PC-9 (cell line): ENCODE data around the gene SLFNL1. TPM values are rescaled to one million over a fixed set of nuclear protein-coding genes. Genes with fewer than 3 reads are reported as not detected.

Source experiments
- BruUV-seq: library from RNA; stranded (reverse); fragments of 400-500 nt; replicated peaks from 2 replicates; lab custom pipeline; 2021; lab: Mats Ljungman, UMichigan
- CTCF ChIA-PET: fragments of 300-600 bp; sonication (Branson Sonifier 250); formaldehyde crosslinking; loops from one replicate; lab custom pipeline; 2022; ENCODE audit warnings: antibody characterized with exemption; lab: Charles Lee
- POLR2A ChIA-PET: fragments of 300-600 bp; sonication (Branson Sonifier 250); formaldehyde crosslinking; loops from one replicate; lab custom pipeline; 2022; ENCODE audit warnings: antibody characterized with exemption; ENCODE audit not compliant: unreplicated experiment; lab: Charles Lee
- DNase-seq, 2 experiments: peaks; one replicate each; pipeline versions ENCODE4 v3.0.0 to v3.0.0-alpha.2; 2015 to 2022; ENCODE audit warnings: mixed read lengths in 1 of 2
- H2AFZ ChIP-seq: fragments of 200-600 bp; sonication (generic); 2 replicates; pipeline ENCODE4 v1.8.1; 2017; ENCODE audit warnings: antibody characterized with exemption
- H3F3A ChIP-seq: fragments of 200-600 bp; sonication (generic); 2 replicates; pipeline ENCODE4 v1.8.1; 2017; ENCODE audit warnings: antibody characterized with exemption, mild to moderate bottlenecking, low read depth; ENCODE audit not compliant: insufficient read depth
- H3K27ac ChIP-seq: fragments of 200-600 bp; sonication (generic); 2 replicates; pipeline ENCODE4 v1.6.1; 2016; ENCODE audit warnings: mixed run types
- H3K27me3 ChIP-seq: fragments of 200-600 bp; sonication (generic); 2 replicates; pipeline ENCODE4 v1.6.1; 2016; ENCODE audit warnings: low read depth, mixed run types; ENCODE audit not compliant: insufficient read depth
- H3K36me3 ChIP-seq: fragments of 200-600 bp; sonication (generic); 2 replicates; pipeline ENCODE4 v1.6.1; 2016; ENCODE audit warnings: low read depth, mixed run types
- H3K4me1 ChIP-seq: fragments of 200-600 bp; sonication (generic); replicated peaks from 2 replicates; pipeline ENCODE4 v1.6.1; 2016; ENCODE audit warnings: mixed run types; ENCODE audit not compliant: insufficient read depth
- H3K4me2 ChIP-seq: fragments of 200-600 bp; sonication (generic); 2 replicates; pipeline ENCODE4 v1.6.1; 2017; ENCODE audit warnings: mixed run types
- H3K4me3 ChIP-seq: fragments of 200-600 bp; sonication (generic); 2 replicates; pipeline ENCODE4 v1.6.1; 2016; ENCODE audit warnings: mixed run types
- H3K79me2 ChIP-seq: fragments of 200-600 bp; sonication (generic); 2 replicates; pipeline ENCODE4 v1.6.1; 2017; ENCODE audit warnings: low read depth, mixed run types
- H3K9me2 ChIP-seq: fragments of 200-600 bp; sonication (generic); 2 replicates; pipeline ENCODE4 v1.8.1; 2017; ENCODE audit warnings: mild to moderate bottlenecking; ENCODE audit not compliant: insufficient read depth
- H3K9me3 ChIP-seq: fragments of 200-600 bp; sonication (generic); 2 replicates; pipeline ENCODE4 v1.8.1; 2016; ENCODE audit warnings: low read depth; ENCODE audit not compliant: insufficient read depth
- H4K20me1 ChIP-seq: fragments of 200-600 bp; sonication (generic); 2 replicates; pipeline ENCODE4 v1.8.1; 2017; ENCODE audit not compliant: insufficient read depth
- EZH2 ChIP-seq: fragments of 200-600 bp; sonication (generic); IDR thresholded peaks from 2 replicates; pipeline ENCODE4 v1.8.0; 2017; ENCODE audit warnings: antibody characterized with exemption, low read depth
- intact Hi-C: fragments of 100-400 bp; cut with micrococcal nuclease; formaldehyde crosslinking; loops from one replicate; pipeline ENCODE4 v1.10.0; 2022; ENCODE audit not compliant: unreplicated experiment
- total RNA-seq: library from RNA; stranded (reverse); gene quantifications from 2 replicates; pipeline ENCODE4 v1.2.3, GENCODE V29; 2021
- TF ChIP-seq, protein P1 (sequence below): fragments of 200-600 bp; sonication (generic); conservative IDR thresholded peaks from 2 replicates; pipeline ENCODE4 v1.6.1; 2017; ENCODE audit warnings: mixed run types, antibody characterized with exemption, mild to moderate bottlenecking, moderate library complexity

The SLFNL1 gene
- total RNA-seq, 1 experiment from 2014 or later: 0.41 TPM

GRCh38 chr1:40977716-40978115 is 43.8 kb downstream of the SLFNL1 start:
- Histone ChIP-seq H3K4me3 (no peak overlapping the region), H3K9me2 (no peaks in the 10 kb centered on the region), H2AFZ (no peak overlapping the region), H4K20me1 (peaks cover 18% of the 10 kb centered on the region), H3K36me3 (0 out of 2 replicates have a peak, but pooled peaks cover 7% of the 10 kb centered on the region), H3F3A (peaks cover 20% of the 10 kb centered on the region), H3K27me3 (no peaks in the 10 kb centered on the region), H3K4me2 (no peak overlapping the region), H3K9me3 (no peaks in the 10 kb centered on the region), H3K27ac (no peak overlapping the region), H3K4me1 (peaks cover 22% of the 10 kb centered on the region), H3K79me2 (peaks cover 27% of the 10 kb centered on the region)
- ChIA-PET POLR2A (interaction anchor here (0.5 to 1.3 kb wide), 4 partner anchors 9 to 220 kb away, joined by 4 to 8 read pairs (median 5); partner anchors contain the start of gene CITED4), CTCF (interaction anchor here (1.0 kb wide), 1 partner anchor 25 kb away, joined by 3 read pairs; no protein-coding TSS in a partner anchor)
- peak in 1 of 2 experiments; percentile 37 for DNase-seq
- intact Hi-C loops: loop anchor here (1.0 kb wide), 4 partner anchors 9 to 115 kb away; partner anchors contain the start of gene CITED4
- BruUV-seq: no TSS peak
- no peak for TF ChIP-seq EZH2
- TF ChIP-seq, protein P1, sequence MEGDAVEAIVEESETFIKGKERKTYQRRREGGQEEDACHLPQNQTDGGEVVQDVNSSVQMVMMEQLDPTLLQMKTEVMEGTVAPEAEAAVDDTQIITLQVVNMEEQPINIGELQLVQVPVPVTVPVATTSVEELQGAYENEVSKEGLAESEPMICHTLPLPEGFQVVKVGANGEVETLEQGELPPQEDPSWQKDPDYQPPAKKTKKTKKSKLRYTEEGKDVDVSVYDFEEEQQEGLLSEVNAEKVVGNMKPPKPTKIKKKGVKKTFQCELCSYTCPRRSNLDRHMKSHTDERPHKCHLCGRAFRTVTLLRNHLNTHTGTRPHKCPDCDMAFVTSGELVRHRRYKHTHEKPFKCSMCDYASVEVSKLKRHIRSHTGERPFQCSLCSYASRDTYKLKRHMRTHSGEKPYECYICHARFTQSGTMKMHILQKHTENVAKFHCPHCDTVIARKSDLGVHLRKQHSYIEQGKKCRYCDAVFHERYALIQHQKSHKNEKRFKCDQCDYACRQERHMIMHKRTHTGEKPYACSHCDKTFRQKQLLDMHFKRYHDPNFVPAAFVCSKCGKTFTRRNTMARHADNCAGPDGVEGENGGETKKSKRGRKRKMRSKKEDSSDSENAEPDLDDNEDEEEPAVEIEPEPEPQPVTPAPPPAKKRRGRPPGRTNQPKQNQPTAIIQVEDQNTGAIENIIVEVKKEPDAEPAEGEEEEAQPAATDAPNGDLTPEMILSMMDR: no peak

DNA sequence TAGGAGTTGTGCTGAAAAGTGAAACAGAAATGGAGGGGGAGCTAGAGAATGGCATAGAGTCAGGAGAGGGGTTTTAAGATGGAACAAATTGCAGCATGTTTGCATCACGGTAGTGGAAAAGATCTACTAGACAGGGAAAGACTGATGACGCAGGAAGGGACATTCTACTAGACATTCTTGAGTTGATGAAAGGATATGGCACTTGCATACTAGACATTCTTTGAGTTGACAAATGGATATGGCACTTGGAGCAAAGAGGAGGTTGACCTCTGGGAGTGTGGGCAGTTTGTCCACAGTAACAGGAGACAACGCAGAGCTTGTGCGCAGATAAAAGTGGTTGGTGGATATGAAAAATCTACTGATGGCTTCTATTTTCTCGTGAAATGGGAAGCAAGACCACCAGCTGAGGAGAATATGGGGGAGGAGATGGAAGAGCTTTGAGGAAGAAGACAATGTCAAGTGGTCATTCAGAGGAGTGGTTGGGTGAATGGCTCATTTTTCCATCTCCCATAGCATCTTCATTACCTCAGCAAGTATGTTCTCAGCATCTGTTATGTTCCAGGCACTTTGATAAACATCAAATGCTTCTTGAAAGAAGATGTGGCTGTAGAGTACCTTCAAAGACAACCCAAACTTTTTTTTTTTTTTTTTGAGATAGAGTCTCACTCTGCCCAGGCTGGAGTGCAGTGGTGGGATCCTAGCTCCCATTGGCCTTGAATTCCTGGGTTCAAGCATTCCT is 44.4 kb downstream of the SLFNL1 start:
- BruUV-seq: TSS peak; percentile 12
- peaks cover 21% of the 10 kb centered on the region for H3K4me1 ChIP-seq
- CTCF ChIA-PET: no interaction called here
- POLR2A ChIA-PET: interaction anchor here (0.7 to 1.3 kb wide), 2 partner anchors 115 to 469 kb away, joined by 4 to 8 read pairs; partner anchors contain the start of gene CITED4
- H3K9me2 ChIP-seq: no peaks in the 10 kb centered on the region
- H3K4me2 ChIP-seq: no peak overlapping the region
- H3K36me3 ChIP-seq: 0 out of 2 replicates have a peak, but pooled peaks cover 7% of the 10 kb centered on the region
- H3K27me3 ChIP-seq: no peaks in the 10 kb centered on the region
- TF ChIP-seq, protein P1: no peak
- TF ChIP-seq EZH2: no peak
- DNase-seq: peak in 1 of 2 experiments; percentile 61
- peaks cover 21% of the 10 kb centered on the region for H3K79me2 ChIP-seq
- no peak overlapping the region for H3K4me3 ChIP-seq
- H3K9me3 ChIP-seq: no peaks in the 10 kb centered on the region
- no peak overlapping the region for H2AFZ ChIP-seq
- H3F3A ChIP-seq: peaks cover 20% of the 10 kb centered on the region
- no peak overlapping the region for H3K27ac ChIP-seq
- peaks cover 13% of the 10 kb centered on the region for H4K20me1 ChIP-seq
- intact Hi-C loops: loop anchor here (1.0 kb wide), 4 partner anchors 9 to 115 kb away; partner anchors contain the start of gene CITED4

DNA sequence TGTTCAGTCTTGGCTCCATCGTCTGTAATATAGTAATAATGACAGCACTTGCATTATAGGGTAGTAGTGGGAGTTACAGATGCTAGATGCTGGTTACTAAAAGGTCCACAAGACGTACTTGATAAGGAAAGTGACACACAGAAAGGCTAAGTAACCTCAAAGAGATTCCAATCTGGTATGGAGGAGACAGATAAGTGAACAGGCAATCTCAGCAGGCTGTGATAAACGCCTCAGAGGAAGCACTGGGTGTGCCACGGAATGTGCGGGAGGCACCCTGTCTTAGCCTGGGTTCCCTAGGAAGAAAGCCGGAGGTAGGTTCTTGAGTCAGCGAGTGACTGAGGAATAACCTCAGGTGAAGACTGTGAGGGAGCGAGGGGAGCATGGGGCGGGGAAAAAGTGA is 46.6 kb downstream of the SLFNL1 start:
- Histone ChIP-seq H3K27me3 (no peaks in the 10 kb centered on the region), H3K4me2 (no peak overlapping the region), H2AFZ (no peak overlapping the region), H3K79me2 (no peaks in the 10 kb centered on the region), H3K4me3 (no peak overlapping the region), H3K4me1 (peaks cover 6% of the 10 kb centered on the region; the same call in 1 of the 2 replicates), H3K9me3 (no peaks in the 10 kb centered on the region), H3K9me2 (no peaks in the 10 kb centered on the region), H4K20me1 (no peaks in the 10 kb centered on the region), H3K27ac (no peak overlapping the region), H3F3A (peaks cover 17% of the 10 kb centered on the region), H3K36me3 (no peaks in the 10 kb centered on the region)
- no peak for TF ChIP-seq EZH2
- TF ChIP-seq, protein P1: no peak
- intact Hi-C loops: no loop called here
- DNase-seq: no peak
- CTCF ChIA-PET: no interaction called here
- BruUV-seq: no TSS peak
- POLR2A ChIA-PET: interaction anchor here (0.7 kb wide), 1 partner anchor 266 kb away, joined by 6 read pairs; no protein-coding TSS in a partner anchor
